ENCODE measurements around the gene TTC39B.

GRCh38 chr9:15294604-15295003 is 12.4 kb downstream of the TTC39B start:
- no peak for TF ChIP-seq CTCF (IDR thresholded peaks at IDR 0.05; ENCODE audit: low read depth, low read length, missing input control)
- TF ChIP-seq TAF1 (conservative IDR thresholded peaks at IDR 0.05), result no peak
